GM12872 (cell line): Measurements from ENCODE around the gene SEMA5B.

ENCODE experiments used
- TF ChIP-seq, protein P1 (sequence below): IDR thresholded peaks from 3 replicates; pipeline ENCODE4 v1.5.1; 2011; ENCODE audit warnings: low read depth, mild to moderate bottlenecking, low read length, moderate library complexity; ENCODE audit not compliant: insufficient read depth

The SEMA5B gene

DNA sequence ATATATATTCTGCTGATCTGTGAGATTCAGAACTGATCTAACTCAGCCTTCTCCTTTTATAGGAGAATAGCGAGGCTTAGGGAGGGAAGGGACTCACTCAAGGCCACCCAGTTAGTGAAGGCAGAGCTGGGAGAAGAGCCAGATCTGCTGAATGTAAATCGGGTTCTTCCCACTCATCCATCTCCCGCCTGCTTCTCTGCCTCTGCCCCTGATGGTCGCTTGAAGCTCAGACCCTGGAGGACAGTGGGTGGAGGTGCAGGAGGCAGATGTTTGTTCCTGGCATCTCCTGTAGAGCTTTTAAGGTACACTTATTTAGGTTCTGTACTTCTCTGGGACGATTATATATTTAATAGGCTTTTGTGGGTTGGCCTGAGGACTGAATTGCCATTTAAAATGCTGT, 43.6 kb upstream of the SEMA5B start:
- TF ChIP-seq, protein P1, sequence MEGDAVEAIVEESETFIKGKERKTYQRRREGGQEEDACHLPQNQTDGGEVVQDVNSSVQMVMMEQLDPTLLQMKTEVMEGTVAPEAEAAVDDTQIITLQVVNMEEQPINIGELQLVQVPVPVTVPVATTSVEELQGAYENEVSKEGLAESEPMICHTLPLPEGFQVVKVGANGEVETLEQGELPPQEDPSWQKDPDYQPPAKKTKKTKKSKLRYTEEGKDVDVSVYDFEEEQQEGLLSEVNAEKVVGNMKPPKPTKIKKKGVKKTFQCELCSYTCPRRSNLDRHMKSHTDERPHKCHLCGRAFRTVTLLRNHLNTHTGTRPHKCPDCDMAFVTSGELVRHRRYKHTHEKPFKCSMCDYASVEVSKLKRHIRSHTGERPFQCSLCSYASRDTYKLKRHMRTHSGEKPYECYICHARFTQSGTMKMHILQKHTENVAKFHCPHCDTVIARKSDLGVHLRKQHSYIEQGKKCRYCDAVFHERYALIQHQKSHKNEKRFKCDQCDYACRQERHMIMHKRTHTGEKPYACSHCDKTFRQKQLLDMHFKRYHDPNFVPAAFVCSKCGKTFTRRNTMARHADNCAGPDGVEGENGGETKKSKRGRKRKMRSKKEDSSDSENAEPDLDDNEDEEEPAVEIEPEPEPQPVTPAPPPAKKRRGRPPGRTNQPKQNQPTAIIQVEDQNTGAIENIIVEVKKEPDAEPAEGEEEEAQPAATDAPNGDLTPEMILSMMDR, result peak; percentile 22; the same call in 1 of the 3 replicates

- TF ChIP-seq, protein P1, result no peak
These were observed 42.9 kb upstream of the SEMA5B start for GRCh38 chr3:123070510-123070909.

- TF ChIP-seq, protein P1, result no peak
These were observed 41.2 kb upstream of the SEMA5B start for GRCh38 chr3:123068601-123069381.

DNA sequence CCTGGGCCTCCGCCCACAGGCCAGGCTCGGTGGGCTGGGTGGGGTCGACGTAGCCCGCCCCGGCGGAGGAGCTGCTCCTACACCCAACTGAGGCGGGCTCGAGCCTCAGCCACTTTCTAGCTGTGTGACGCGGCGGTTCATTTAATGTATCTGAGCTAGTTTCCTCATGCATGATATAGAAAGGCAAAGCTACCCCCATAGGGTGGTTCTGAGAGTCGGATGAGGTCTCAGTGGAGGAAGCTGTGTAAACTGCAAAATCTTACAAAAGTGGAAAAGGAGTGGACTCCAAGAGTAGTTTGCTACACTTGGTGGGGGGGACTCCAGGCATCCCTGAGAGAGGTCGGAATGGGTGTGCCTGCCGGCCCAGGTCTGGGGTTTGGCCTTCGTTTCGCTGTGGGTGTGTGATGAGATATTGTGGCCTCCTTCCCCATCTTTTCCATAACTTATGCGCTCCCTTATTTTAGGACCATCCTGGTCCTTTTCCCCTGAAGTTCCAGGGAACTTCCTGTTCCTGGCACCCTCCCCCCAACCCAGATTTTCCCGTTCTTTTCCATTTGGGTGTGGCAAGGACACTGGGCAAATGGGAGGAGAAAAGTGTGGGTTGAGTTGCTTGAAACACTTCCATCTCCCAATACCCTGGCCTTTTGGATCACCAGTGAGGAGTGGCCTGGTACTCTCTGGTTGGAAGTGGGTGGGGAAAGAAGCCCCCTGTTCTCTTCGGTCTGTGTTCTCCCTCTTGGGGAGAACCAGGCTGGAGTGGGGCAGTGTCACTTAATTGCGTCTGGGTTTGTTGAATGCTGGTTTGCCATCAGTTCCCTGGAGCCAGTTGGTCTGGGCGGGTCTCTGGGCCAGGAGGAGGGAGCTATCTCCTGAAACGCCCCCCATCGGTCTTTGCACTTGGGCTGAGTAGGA, 40.4 kb upstream of the SEMA5B start:
- TF ChIP-seq, protein P1, result no peak

- TF ChIP-seq, protein P1, result no peak
These were observed 39.5 kb upstream of the SEMA5B start, which contains the start of gene PDIA5 for GRCh38 chr3:123066896-123067688. Gene PDIA5 (plus strand): TSS chr3:123067025. CDS start chr3:123067165, 140 bp downstream.

- TF ChIP-seq, protein P1, result no peak
These were observed 39.0 kb upstream of the SEMA5B start for GRCh38 chr3:123066599-123066895.

- TF ChIP-seq, protein P1, result no peak
These were observed 37.4 kb upstream of the SEMA5B start for GRCh38 chr3:123064914-123065313.
